ENCODE measurements around the gene RPAIN.

RPAIN gene

GRCh38 chr17:5438716-5439445, 18.9 kb downstream of the RPAIN start, which contains the start of gene C1QBP:
C1QBP (minus strand) TSS chr17:5439155; CDS start chr17:5439073, 82 bp downstream.
- H4K20me1 ChIP-seq (ENCODE audit: low read depth, low read length) = no peaks in the 10 kb centered on the region
- no peaks in the 10 kb centered on the region; the same call in 1 of the 2 replicates for H3K36me3 ChIP-seq (ENCODE audit: low read length)
- peak within 1 kb of the TSS; percentile 60 for H3K27ac ChIP-seq (ENCODE audit: low read depth, low read length)
- TF ChIP-seq EZH2phosphoT487 (conservative IDR thresholded peaks at IDR 0.05; ENCODE audit: low read length) = no peak
- TF ChIP-seq CTCF (IDR thresholded peaks at IDR 0.05; ENCODE audit: insufficient read depth, low read length, poor library complexity, severe bottlenecking) = peak; percentile 96
- H3K9me3 ChIP-seq (ENCODE audit: insufficient read depth, low read length) = no peaks in the 10 kb centered on the region
- H3K4me2 ChIP-seq (ENCODE audit: low read depth, low read length, poor library complexity, severe bottlenecking) = peak within 1 kb of the TSS; percentile 73
- no peaks in the 10 kb centered on the region for H3K9me2 ChIP-seq (replicated peaks; ENCODE audit: insufficient read depth, low read length)
- H3K79me2 ChIP-seq (ENCODE audit: insufficient read depth, low read length) = peaks cover 42% of the 10 kb centered on the region
- peaks cover 23% of the 10 kb centered on the region for H3F3A ChIP-seq (ENCODE audit: insufficient read depth)
- H3K9ac ChIP-seq (ENCODE audit: low read length) = peak within 1 kb of the TSS; percentile 91
- H3K4me3 ChIP-seq (ENCODE audit: insufficient read depth, low read length, poor library complexity, severe bottlenecking) = peak within 1 kb of the TSS; percentile 77
- H2AFZ ChIP-seq (ENCODE audit: low read depth, low read length, severe bottlenecking) = peak within 1 kb of the TSS; percentile 88
- no peaks in the 10 kb centered on the region for H3K27me3 ChIP-seq (ENCODE audit: low read length)

- Histone ChIP-seq H3K36me3 (ENCODE audit: low read length) (no peaks in the 10 kb centered on the region; the same call in 1 of the 2 replicates), H3K4me2 (ENCODE audit: low read depth, low read length, poor library complexity, severe bottlenecking) (peak overlapping the region; percentile 60), H3F3A (ENCODE audit: insufficient read depth) (peaks cover 20% of the 10 kb centered on the region), H3K9me3 (ENCODE audit: insufficient read depth, low read length) (no peaks in the 10 kb centered on the region), H2AFZ (ENCODE audit: low read depth, low read length, severe bottlenecking) (peak overlapping the region; percentile 88), H3K27ac (ENCODE audit: low read depth, low read length) (peak overlapping the region; percentile 60), H3K79me2 (ENCODE audit: insufficient read depth, low read length) (peaks cover 44% of the 10 kb centered on the region), H3K4me3 (ENCODE audit: insufficient read depth, low read length, poor library complexity, severe bottlenecking) (peak overlapping the region; percentile 36), H3K9ac (ENCODE audit: low read length) (peak overlapping the region; percentile 91), H3K27me3 (ENCODE audit: low read length) (no peaks in the 10 kb centered on the region), H4K20me1 (ENCODE audit: low read depth, low read length) (no peaks in the 10 kb centered on the region), H3K9me2 (replicated peaks; ENCODE audit: insufficient read depth, low read length) (no peaks in the 10 kb centered on the region)
- TF ChIP-seq CTCF (IDR thresholded peaks at IDR 0.05; ENCODE audit: insufficient read depth, low read length, poor library complexity, severe bottlenecking) = peak; percentile 15
- TF ChIP-seq EZH2phosphoT487 (conservative IDR thresholded peaks at IDR 0.05; ENCODE audit: low read length) = no peak
Measured at GRCh38 chr17:5439446-5439764, 19.4 kb downstream of the RPAIN start.

- no peak overlapping the region for H3K4me2 ChIP-seq (ENCODE audit: low read depth, low read length, poor library complexity, severe bottlenecking)
- H3K9me2 ChIP-seq (replicated peaks; ENCODE audit: insufficient read depth, low read length) = no peaks in the 10 kb centered on the region
- H3K9me3 ChIP-seq (ENCODE audit: insufficient read depth, low read length) = no peaks in the 10 kb centered on the region
- no peak overlapping the region for H3K9ac ChIP-seq (ENCODE audit: low read length)
- peaks cover 11% of the 10 kb centered on the region for H3K79me2 ChIP-seq (ENCODE audit: insufficient read depth, low read length)
- no peak overlapping the region for H2AFZ ChIP-seq (ENCODE audit: low read depth, low read length, severe bottlenecking)
- peaks cover 5% of the 10 kb centered on the region for H3K36me3 ChIP-seq (ENCODE audit: low read length)
- H4K20me1 ChIP-seq (ENCODE audit: low read depth, low read length) = no peaks in the 10 kb centered on the region
- no peak overlapping the region for H3K27ac ChIP-seq (ENCODE audit: low read depth, low read length)
- TF ChIP-seq CTCF (IDR thresholded peaks at IDR 0.05; ENCODE audit: insufficient read depth, low read length, poor library complexity, severe bottlenecking) (no peak), EZH2phosphoT487 (conservative IDR thresholded peaks at IDR 0.05; ENCODE audit: low read length) (no peak)
- no peak overlapping the region for H3K4me3 ChIP-seq (ENCODE audit: insufficient read depth, low read length, poor library complexity, severe bottlenecking)
- peaks cover 14% of the 10 kb centered on the region for H3F3A ChIP-seq (ENCODE audit: insufficient read depth)
- H3K27me3 ChIP-seq (ENCODE audit: low read length) = no peaks in the 10 kb centered on the region
Measured at GRCh38 chr17:5443728-5444127, 23.7 kb downstream of the RPAIN start.
